Prostate gland (tissue), 2 donors: ENCODE results near the gene MARK3.

Source experiments
- CTCF ChIP-seq, 4 experiments: fragments of 200-600 bp in 2 of 4; fragments of 450-650 bp in 2 of 4; sonication (generic) in 2 of 4; IDR thresholded peaks; 1 replicate in 3 of 4; 2 replicates in 1 of 4; pipeline ENCODE4 v1.5.1; 2016 to 2019; ENCODE audit warnings: antibody characterized with exemption in 4 of 4, mild to moderate bottlenecking in 2 of 4, moderate library complexity in 2 of 4
- POLR2A ChIP-seq: fragments of 450-650 bp; IDR thresholded peaks from one replicate; pipeline ENCODE4 v1.6.1; 2016; ENCODE audit warnings: antibody characterized with exemption, mild to moderate bottlenecking
- POLR2AphosphoS5 ChIP-seq: sonication (generic); formaldehyde crosslinking; IDR thresholded peaks from one replicate; pipeline ENCODE4 v1.6.1; 2017; ENCODE audit warnings: antibody characterized with exemption

GRCh38 chr14:103501921-103502669, 116.9 kb downstream of the MARK3 start:
- no peak for TF ChIP-seq POLR2AphosphoS5
- no peak for TF ChIP-seq CTCF (IDR thresholded peaks at IDR 0.05)
- TF ChIP-seq POLR2A = no peak
